ENCODE data around the gene RAB3C.

- TF ChIP-seq USF1 (CRISPR knock-in tag; IDR thresholded peaks at IDR 0.05) (no peak), MYBL2 (CRISPR knock-in tag; IDR thresholded peaks at IDR 0.05) (no peak), ETV6 (CRISPR knock-in tag; IDR thresholded peaks at IDR 0.05) (no peak), CTCF (IDR thresholded peaks at IDR 0.05) (no peak), TEAD4 (CRISPR knock-in tag; IDR thresholded peaks at IDR 0.05) (no peak)
Observed at GRCh38 chr5:58905944-58906343, 323.1 kb downstream of the RAB3C start.
